Karpas-422 (cell line): ENCODE results near the gene RPS15. TPM values are rescaled to one million over a fixed set of nuclear protein-coding genes. Genes with fewer than 3 reads are reported as not detected.

Experiments
- DNase-seq: peaks from one replicate; pipeline ENCODE4 v3.0.0-alpha.2; 2015
- H2AFZ ChIP-seq: fragments of 200-600 bp; sonication (generic); 2 replicates; pipeline ENCODE4 v1.6.1; 2014; ENCODE audit warnings: antibody characterized with exemption, low read length, mixed read lengths
- H3K27ac ChIP-seq: fragments of 200-600 bp; sonication (generic); 2 replicates; pipeline ENCODE4 v1.5.1; 2014; ENCODE audit warnings: mild to moderate bottlenecking, low read length, moderate library complexity
- H3K27me3 ChIP-seq: fragments of 200-600 bp; sonication (generic); 2 replicates; pipeline ENCODE4 v1.6.1; 2014; ENCODE audit warnings: low read length, mixed read lengths
- H3K36me3 ChIP-seq: fragments of 200-600 bp; sonication (generic); 2 replicates; pipeline ENCODE4 v1.6.1; 2014; ENCODE audit warnings: low read length, mixed read lengths; ENCODE audit not compliant: insufficient read depth
- H3K4me1 ChIP-seq: fragments of 200-600 bp; sonication (generic); 2 replicates; pipeline ENCODE4 v1.6.1; 2014; ENCODE audit warnings: mild to moderate bottlenecking, low read length, mixed read lengths
- H3K4me2 ChIP-seq: fragments of 200-600 bp; sonication (generic); 2 replicates; pipeline ENCODE4 v1.6.1; 2014; ENCODE audit warnings: low read length, low read depth, mild to moderate bottlenecking; ENCODE audit not compliant: poor library complexity, severe bottlenecking
- H3K4me3 ChIP-seq: fragments of 200-600 bp; sonication (generic); 2 replicates; pipeline ENCODE4 v1.5.1; 2014; ENCODE audit warnings: mild to moderate bottlenecking, antibody characterized with exemption, low read length, mixed read lengths
- H3K79me2 ChIP-seq: fragments of 200-600 bp; sonication (generic); 2 replicates; pipeline ENCODE4 v1.6.1; 2014; ENCODE audit warnings: mild to moderate bottlenecking, low read length, mixed read lengths
- H3K9ac ChIP-seq: fragments of 200-600 bp; sonication (generic); 2 replicates; pipeline ENCODE4 v1.6.0; 2014; ENCODE audit warnings: low read length
- H3K9me2 ChIP-seq: fragments of 200-600 bp; sonication (generic), shearing (Covaris generic); replicated peaks from 2 replicates; pipeline ENCODE4 v1.6.0; 2014; ENCODE audit warnings: mild to moderate bottlenecking, low read length, moderate library complexity; ENCODE audit not compliant: insufficient read depth
- H3K9me3 ChIP-seq: fragments of 300-700, 200-600 bp; sonication (generic); 2 replicates; pipeline ENCODE4 v1.6.1; 2014; ENCODE audit warnings: low read length, mixed read lengths
- H4K20me1 ChIP-seq: fragments of 200-600 bp; sonication (generic); 2 replicates; pipeline ENCODE4 v1.6.1; 2014; ENCODE audit warnings: mild to moderate bottlenecking, antibody characterized with exemption, low read length, low read depth; ENCODE audit not compliant: insufficient read depth
- total RNA-seq: library from RNA; depleted of rRNA; stranded (reverse); fragments of >200 nt; shearing (Covaris generic); gene quantifications from 2 replicates; pipeline ENCODE4 v1.2.3, GENCODE V29; 2014; ENCODE audit warnings: low replicate concordance

RPS15 gene
- total RNA-seq, 1 experiment from 2014 or later, result 2,088 TPM

GRCh38 chr19:1432507-1432887 lies 5.7 kb upstream of the RPS15 start:
- 0 out of 2 replicates have a peak, but pooled peaks cover 2% of the 10 kb centered on the region for H3K79me2 ChIP-seq
- no peak overlapping the region for H3K9ac ChIP-seq
- H2AFZ ChIP-seq, result no peak overlapping the region
- no peak overlapping the region for H3K4me3 ChIP-seq
- no peak overlapping the region for H3K4me2 ChIP-seq
- peaks cover 6% of the 10 kb centered on the region for H3K4me1 ChIP-seq
- no peaks in the 10 kb centered on the region for H3K9me3 ChIP-seq
- H3K9me2 ChIP-seq, result no peaks in the 10 kb centered on the region
- no peak overlapping the region for H3K27ac ChIP-seq
- DNase-seq, result no peak
- H3K36me3 ChIP-seq, result no peaks in the 10 kb centered on the region; the same call in 1 of the 2 replicates
- H3K27me3 ChIP-seq, result no peaks in the 10 kb centered on the region
- 0 out of 2 replicates have a peak, but pooled peaks cover 9% of the 10 kb centered on the region for H4K20me1 ChIP-seq

- Histone ChIP-seq H3K9ac (no peak overlapping the region), H3K4me2 (no peak overlapping the region), H3K9me3 (no peaks in the 10 kb centered on the region), H3K4me1 (peaks cover 12% of the 10 kb centered on the region), H3K27me3 (no peaks in the 10 kb centered on the region), H3K9me2 (no peaks in the 10 kb centered on the region), H3K36me3 (no peaks in the 10 kb centered on the region; the same call in 1 of the 2 replicates), H4K20me1 (0 out of 2 replicates have a peak, but pooled peaks cover 2% of the 10 kb centered on the region), H3K79me2 (peaks cover 2% of the 10 kb centered on the region), H3K27ac (no peak overlapping the region), H2AFZ (no peak overlapping the region), H3K4me3 (no peak overlapping the region)
- DNase-seq, result no peak
Observed at GRCh38 chr19:1433119-1434039, 4.8 kb upstream of the RPS15 start.

- H3K4me2 ChIP-seq, result no peak overlapping the region
- H3K27me3 ChIP-seq, result no peaks in the 10 kb centered on the region
- peaks cover 8% of the 10 kb centered on the region for H3K79me2 ChIP-seq
- no peak overlapping the region for H3K4me3 ChIP-seq
- peaks cover 6% of the 10 kb centered on the region for H4K20me1 ChIP-seq
- no peak overlapping the region for H3K27ac ChIP-seq
- H3K9me2 ChIP-seq, result no peaks in the 10 kb centered on the region
- peaks cover under 1% of the 10 kb centered on the region for H3K36me3 ChIP-seq
- no peak overlapping the region for H3K9ac ChIP-seq
- H3K4me1 ChIP-seq, result peaks cover 12% of the 10 kb centered on the region
- H3K9me3 ChIP-seq, result no peaks in the 10 kb centered on the region
- no peak overlapping the region for H2AFZ ChIP-seq
- DNase-seq, result no peak
Observed at GRCh38 chr19:1434040-1434366, 4.2 kb upstream of the RPS15 start.

- DNase-seq, result no peak
- Histone ChIP-seq H3K36me3 (peaks cover 7% of the 10 kb centered on the region), H4K20me1 (peaks cover 13% of the 10 kb centered on the region), H3K9me2 (no peaks in the 10 kb centered on the region), H3K4me2 (no peak overlapping the region), H3K9me3 (no peaks in the 10 kb centered on the region), H3K9ac (no peak overlapping the region), H3K79me2 (peaks cover 14% of the 10 kb centered on the region), H3K27me3 (no peaks in the 10 kb centered on the region), H3K27ac (no peak overlapping the region), H3K4me3 (no peak overlapping the region), H3K4me1 (peaks cover 18% of the 10 kb centered on the region), H2AFZ (no peak overlapping the region)
Observed at GRCh38 chr19:1434577-1435060, 3.6 kb upstream of the RPS15 start.

GRCh38 chr19:1435378-1435989 lies 2.7 kb upstream of the RPS15 start:
- Histone ChIP-seq H3K79me2 (peaks cover 18% of the 10 kb centered on the region), H3K9ac (no peak overlapping the region), H3K4me3 (no peak overlapping the region), H3K9me2 (no peaks in the 10 kb centered on the region), H3K4me1 (peaks cover 24% of the 10 kb centered on the region), H3K27ac (no peak overlapping the region), H3K36me3 (peaks cover 16% of the 10 kb centered on the region), H4K20me1 (peaks cover 21% of the 10 kb centered on the region), H3K27me3 (no peaks in the 10 kb centered on the region), H3K4me2 (no peak overlapping the region), H3K9me3 (no peaks in the 10 kb centered on the region), H2AFZ (no peak overlapping the region)
- DNase-seq, result no peak

GRCh38 chr19:1437609-1438008 lies 587 bp upstream of the RPS15 start:
- Histone ChIP-seq H4K20me1 (peaks cover 34% of the 10 kb centered on the region), H3K9me2 (no peaks in the 10 kb centered on the region), H3K27ac (peak overlapping the region; percentile 71), H3K4me1 (peaks cover 25% of the 10 kb centered on the region), H3K79me2 (peaks cover 18% of the 10 kb centered on the region), H3K9me3 (no peaks in the 10 kb centered on the region), H3K4me3 (peak overlapping the region; percentile 99), H3K4me2 (peak overlapping the region; percentile 66), H2AFZ (peak overlapping the region; percentile 81; the same call in 1 of the 2 replicates), H3K9ac (peak overlapping the region; percentile 69), H3K36me3 (peaks cover 32% of the 10 kb centered on the region), H3K27me3 (no peaks in the 10 kb centered on the region)
- no peak for DNase-seq

- peaks cover 18% of the 10 kb centered on the region for H3K79me2 ChIP-seq
- no peak overlapping the region for H2AFZ ChIP-seq
- DNase-seq, result no peak
- peak overlapping the region; percentile 99 for H3K4me2 ChIP-seq
- no peaks in the 10 kb centered on the region for H3K27me3 ChIP-seq
- peak overlapping the region; percentile 99 for H3K4me3 ChIP-seq
- no peaks in the 10 kb centered on the region for H3K9me3 ChIP-seq
- H3K27ac ChIP-seq, result peak overlapping the region; percentile 91
- H4K20me1 ChIP-seq, result peaks cover 36% of the 10 kb centered on the region
- H3K4me1 ChIP-seq, result peaks cover 28% of the 10 kb centered on the region
- H3K36me3 ChIP-seq, result peaks cover 32% of the 10 kb centered on the region
- H3K9me2 ChIP-seq, result no peaks in the 10 kb centered on the region
- peak overlapping the region; percentile 99 for H3K9ac ChIP-seq
Observed at GRCh38 chr19:1438933-1439354, 748 bp downstream of the RPS15 start.
